Glutamatergic neuron (in vitro differentiated cells): Measurements from ENCODE around the gene ARHGAP10. TPM values are rescaled to one million over a fixed set of nuclear protein-coding genes. Genes with fewer than 3 reads are reported as not detected.

Experiments
- DNase-seq: peaks from one replicate; pipeline ENCODE4 v3.0.0; 2022
- H3K27ac Mint-ChIP-seq: one replicate; pipeline ENCODE4 v1.8.0; 2020; ENCODE audit warnings: mild to moderate bottlenecking, mixed read lengths, inconsistent platforms; ENCODE audit not compliant: unreplicated experiment
- H3K27me3 Mint-ChIP-seq: one replicate; pipeline ENCODE4 v1.8.0; 2020; ENCODE audit warnings: mild to moderate bottlenecking, moderate library complexity, mixed read lengths, inconsistent platforms; ENCODE audit not compliant: unreplicated experiment
- H3K36me3 Mint-ChIP-seq: one replicate; pipeline ENCODE4 v1.8.0; 2020; ENCODE audit warnings: mild to moderate bottlenecking, mixed read lengths, inconsistent platforms; ENCODE audit not compliant: unreplicated experiment
- H3K4me1 Mint-ChIP-seq: one replicate; pipeline ENCODE4 v1.8.0; 2020; ENCODE audit warnings: mild to moderate bottlenecking, low read depth, mixed read lengths, inconsistent platforms; ENCODE audit not compliant: unreplicated experiment
- H3K4me3 Mint-ChIP-seq: one replicate; pipeline ENCODE4 v1.8.0; 2020; ENCODE audit warnings: mild to moderate bottlenecking, mixed read lengths, inconsistent platforms; ENCODE audit not compliant: unreplicated experiment
- H3K9me3 Mint-ChIP-seq: one replicate; pipeline ENCODE4 v1.8.0; 2020; ENCODE audit warnings: mild to moderate bottlenecking, moderate library complexity, mixed read lengths, inconsistent platforms; ENCODE audit not compliant: unreplicated experiment
- CTCF ChIP-seq: fragments of 200-600 bp; sonication (generic); IDR thresholded peaks from one replicate; pipeline ENCODE4 v1.5.0; 2021; ENCODE audit not compliant: partially characterized antibody, unreplicated experiment
- total RNA-seq: library from RNA; stranded (reverse); fragmentation: NEBNext Ultra II Directional; extraction: Animal tissue kit (Norgen Biotek cat#: 25700); gene quantifications from one replicate; pipeline ENCODE4 v1.2.1, GENCODE V29; 2021; ENCODE audit not compliant: unreplicated experiment

Gene ARHGAP10
- total RNA-seq, 1 donor from 2014 or later = 19.7 TPM

- DNase-seq = no peak
- peaks cover 3% of the 10 kb centered on the region for H3K4me1 Mint-ChIP-seq
- H3K36me3 Mint-ChIP-seq = peaks cover 4% of the 10 kb centered on the region
- no peaks in the 10 kb centered on the region for H3K9me3 Mint-ChIP-seq
- H3K27ac Mint-ChIP-seq = no peak overlapping the region
- no peak for TF ChIP-seq CTCF
- no peaks in the 10 kb centered on the region for H3K27me3 Mint-ChIP-seq
- H3K4me3 Mint-ChIP-seq = no peak overlapping the region
Measured at GRCh38 chr4:147975325-147975724, 243.4 kb downstream of the ARHGAP10 start.

GRCh38 chr4:147975933-147976928 is 244.3 kb downstream of the ARHGAP10 start:
- Mint-ChIP-seq H3K4me1 (peaks cover 3% of the 10 kb centered on the region), H3K4me3 (no peak overlapping the region), H3K9me3 (no peaks in the 10 kb centered on the region), H3K36me3 (peaks cover 4% of the 10 kb centered on the region), H3K27me3 (no peaks in the 10 kb centered on the region), H3K27ac (no peak overlapping the region)
- DNase-seq = no peak
- no peak for TF ChIP-seq CTCF

GRCh38 chr4:147980586-147980985 is 248.7 kb downstream of the ARHGAP10 start:
- Mint-ChIP-seq H3K4me1 (peaks cover 6% of the 10 kb centered on the region), H3K4me3 (no peak overlapping the region), H3K36me3 (peaks cover 4% of the 10 kb centered on the region), H3K9me3 (peaks cover 3% of the 10 kb centered on the region), H3K27me3 (no peaks in the 10 kb centered on the region), H3K27ac (no peak overlapping the region)
- no peak for DNase-seq
- TF ChIP-seq CTCF = no peak

GRCh38 chr4:147981305-147981704 is 249.4 kb downstream of the ARHGAP10 start:
- H3K27me3 Mint-ChIP-seq = no peaks in the 10 kb centered on the region
- no peak for TF ChIP-seq CTCF
- DNase-seq = no peak
- H3K36me3 Mint-ChIP-seq = peaks cover 4% of the 10 kb centered on the region
- H3K4me3 Mint-ChIP-seq = no peak overlapping the region
- peaks cover 3% of the 10 kb centered on the region for H3K9me3 Mint-ChIP-seq
- no peak overlapping the region for H3K27ac Mint-ChIP-seq
- H3K4me1 Mint-ChIP-seq = peaks cover 6% of the 10 kb centered on the region
